HG02870 (cell line): ENCODE measurements around the gene GSTT2B.
"Not testable (repeated sequence)": the region's sequence is repeated elsewhere in the genome, so short reads cannot be mapped to it uniquely, and the experiment has no call there.

Source experiments
- ATAC-seq: cut with Tn5 transposase; IDR thresholded peaks from one replicate; pipeline ENCODE4 v1.9.1; 2021; ENCODE audit warnings: mild to moderate bottlenecking, moderate library complexity; ENCODE audit not compliant: unreplicated experiment

The GSTT2B gene

GRCh38 chr22:23986089-23986488 lies 25.1 kb upstream of the GSTT2B start:
- ATAC-seq = not testable (repeated sequence)

- ATAC-seq = no peak
Measured at GRCh38 chr22:23984430-23984829, 23.4 kb upstream of the GSTT2B start.

- ATAC-seq = not testable (repeated sequence)
Measured at GRCh38 chr22:23980567-23980966, 19.6 kb upstream of the GSTT2B start.

GRCh38 chr22:23979557-23980240 lies 18.7 kb upstream of the GSTT2B start, which contains the start of gene GSTT2:
Gene GSTT2, plus strand, starts transcription at chr22:23980134.
- not testable (repeated sequence) for ATAC-seq

GRCh38 chr22:23977304-23977703 lies 16.3 kb upstream of the GSTT2B start:
- not testable (repeated sequence) for ATAC-seq

GRCh38 chr22:23974836-23975352 lies 13.9 kb upstream of the GSTT2B start:
- peak; percentile 13 for ATAC-seq

- ATAC-seq = peak; percentile 89
Measured at GRCh38 chr22:23974345-23974744, 13.3 kb upstream of the GSTT2B start, which contains the start of gene DDT. Gene DDT, minus strand, starts transcription at chr22:23974441. Its CDS starts 27 bp downstream, at chr22:23974414.

GRCh38 chr22:23971927-23972326 lies 10.9 kb upstream of the GSTT2B start:
- ATAC-seq = not testable (repeated sequence)

GRCh38 chr22:23970816-23971486 lies 10.0 kb upstream of the GSTT2B start:
- ATAC-seq = no peak

- ATAC-seq = no peak
Measured at GRCh38 chr22:23970201-23970641, 9.2 kb upstream of the GSTT2B start.

- no peak for ATAC-seq
Measured at GRCh38 chr22:23969071-23969470, 8.1 kb upstream of the GSTT2B start.

- peak; percentile 91 for ATAC-seq
Measured at GRCh38 chr22:23966568-23966967, 5.6 kb upstream of the GSTT2B start, which contains the start of gene DDTL. Gene DDTL, plus strand, starts transcription at chr22:23966888. Its CDS starts 27 bp downstream, at chr22:23966915.

GRCh38 chr22:23966094-23966493 lies 5.1 kb upstream of the GSTT2B start:
- ATAC-seq = not testable (repeated sequence)

- ATAC-seq = not testable (repeated sequence)
Measured at GRCh38 chr22:23956301-23956900, 4.6 kb downstream of the GSTT2B start.

- not testable (repeated sequence) for ATAC-seq
Measured at GRCh38 chr22:23955886-23956285, 5.1 kb downstream of the GSTT2B start.

- ATAC-seq = not testable (repeated sequence)
Measured at GRCh38 chr22:23954991-23955305, 6.0 kb downstream of the GSTT2B start.

- ATAC-seq = not testable (repeated sequence)
Measured at GRCh38 chr22:23954193-23954990, 6.6 kb downstream of the GSTT2B start.

- ATAC-seq = not testable (repeated sequence)
Measured at GRCh38 chr22:23953485-23953884, 7.5 kb downstream of the GSTT2B start.

- not testable (repeated sequence) for ATAC-seq
Measured at GRCh38 chr22:23952794-23953405, 8.1 kb downstream of the GSTT2B start.

GRCh38 chr22:23951383-23951782 lies 9.6 kb downstream of the GSTT2B start:
- not testable (repeated sequence) for ATAC-seq
